ENCODE results near the gene CTSG.
"Not testable (repeated sequence)": the region's sequence is repeated elsewhere in the genome, so short reads cannot be mapped to it uniquely, and the experiment has no call there.

CTSG gene, protein sequence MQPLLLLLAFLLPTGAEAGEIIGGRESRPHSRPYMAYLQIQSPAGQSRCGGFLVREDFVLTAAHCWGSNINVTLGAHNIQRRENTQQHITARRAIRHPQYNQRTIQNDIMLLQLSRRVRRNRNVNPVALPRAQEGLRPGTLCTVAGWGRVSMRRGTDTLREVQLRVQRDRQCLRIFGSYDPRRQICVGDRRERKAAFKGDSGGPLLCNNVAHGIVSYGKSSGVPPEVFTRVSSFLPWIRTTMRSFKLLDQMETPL

DNA sequence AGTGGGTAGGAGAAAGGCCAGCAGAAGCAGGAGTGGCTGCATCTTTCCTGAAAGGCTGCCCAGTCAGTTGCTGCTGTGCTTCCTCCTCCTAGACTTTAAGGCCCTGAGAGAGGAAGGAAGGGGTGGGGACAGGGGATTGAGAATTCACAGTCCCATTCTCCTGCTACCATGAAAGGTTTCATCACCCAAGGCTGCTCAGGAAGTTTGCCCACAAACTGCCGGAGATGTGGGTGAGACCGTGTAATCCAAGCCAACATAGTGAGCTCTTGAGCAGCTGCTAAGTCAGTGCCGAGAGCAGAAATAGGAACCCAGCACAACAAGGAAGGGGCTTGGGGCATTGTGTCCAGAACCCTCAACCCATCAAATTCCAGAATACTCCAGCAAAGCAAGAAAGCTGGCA is at the start of gene CTSG:
Gene CTSG (minus strand): TSS at position 69 of the 400 bp plus-strand sequence. CDS start 27 bp downstream, at position 42.
- DNase-seq (ENCODE audit: low spot score), result no peak

DNA sequence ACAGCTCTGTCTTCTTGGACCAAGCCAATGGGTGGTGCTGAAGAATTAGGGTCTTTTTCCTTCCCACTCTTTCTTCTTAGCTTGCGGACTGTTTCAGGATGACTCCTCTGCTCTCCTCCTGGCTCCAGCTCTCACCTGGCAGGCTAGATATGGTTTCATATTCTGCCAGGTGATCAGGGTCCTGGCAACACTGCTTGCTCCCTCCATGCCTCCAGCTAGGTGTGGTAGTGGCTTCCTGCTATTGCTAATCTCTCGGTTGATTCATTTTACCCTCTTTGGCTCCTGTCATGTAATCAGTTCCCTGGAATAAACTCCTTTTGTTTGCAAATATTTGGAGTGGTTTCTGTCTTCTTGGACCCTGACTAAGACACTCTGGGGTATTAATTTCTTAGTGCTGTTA is 37.7 kb upstream of the CTSG start:
- DNase-seq (ENCODE audit: low spot score), result no peak

DNA sequence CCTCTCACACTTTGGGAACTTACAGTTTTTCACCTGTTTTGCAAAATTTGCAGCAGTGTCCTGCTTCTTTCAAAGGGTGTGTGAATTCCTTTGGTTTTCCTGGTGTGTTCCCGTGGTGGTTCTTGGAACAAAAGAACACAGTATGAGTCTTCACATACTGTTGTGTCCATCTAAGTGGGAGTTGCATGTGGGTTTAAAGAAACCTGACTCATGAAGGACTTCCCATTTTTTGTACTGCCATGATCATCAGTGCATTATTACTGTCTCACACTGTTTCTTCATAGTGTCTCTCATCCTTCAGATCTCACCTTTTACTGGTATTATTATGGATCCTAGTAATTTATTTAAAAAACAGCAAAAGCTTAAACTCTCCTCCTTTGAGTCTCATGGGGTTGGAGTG is 37.2 kb upstream of the CTSG start:
- DNase-seq (ENCODE audit: low spot score), result no peak

DNA sequence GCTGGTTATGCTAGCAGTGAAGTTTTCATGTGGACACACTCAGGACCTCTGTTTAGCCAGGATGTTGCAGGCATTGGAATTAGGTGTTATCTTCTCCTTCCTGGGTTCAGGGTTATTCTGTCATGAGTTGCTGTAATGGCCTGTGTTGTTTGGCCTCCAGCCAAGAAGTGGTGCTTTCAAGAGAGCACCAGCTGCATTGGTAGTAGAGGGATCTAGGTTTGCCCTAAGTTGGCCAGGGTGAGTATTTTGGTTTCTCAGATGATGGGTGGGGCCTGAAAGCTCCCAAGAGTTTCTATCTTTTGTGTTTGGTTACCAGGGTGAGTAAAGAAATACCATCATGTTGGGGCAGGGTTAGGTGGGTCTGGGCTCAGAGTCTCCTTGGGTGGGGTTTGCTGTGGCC is 36.1 kb upstream of the CTSG start:
- no peak for DNase-seq (ENCODE audit: low spot score)

DNA sequence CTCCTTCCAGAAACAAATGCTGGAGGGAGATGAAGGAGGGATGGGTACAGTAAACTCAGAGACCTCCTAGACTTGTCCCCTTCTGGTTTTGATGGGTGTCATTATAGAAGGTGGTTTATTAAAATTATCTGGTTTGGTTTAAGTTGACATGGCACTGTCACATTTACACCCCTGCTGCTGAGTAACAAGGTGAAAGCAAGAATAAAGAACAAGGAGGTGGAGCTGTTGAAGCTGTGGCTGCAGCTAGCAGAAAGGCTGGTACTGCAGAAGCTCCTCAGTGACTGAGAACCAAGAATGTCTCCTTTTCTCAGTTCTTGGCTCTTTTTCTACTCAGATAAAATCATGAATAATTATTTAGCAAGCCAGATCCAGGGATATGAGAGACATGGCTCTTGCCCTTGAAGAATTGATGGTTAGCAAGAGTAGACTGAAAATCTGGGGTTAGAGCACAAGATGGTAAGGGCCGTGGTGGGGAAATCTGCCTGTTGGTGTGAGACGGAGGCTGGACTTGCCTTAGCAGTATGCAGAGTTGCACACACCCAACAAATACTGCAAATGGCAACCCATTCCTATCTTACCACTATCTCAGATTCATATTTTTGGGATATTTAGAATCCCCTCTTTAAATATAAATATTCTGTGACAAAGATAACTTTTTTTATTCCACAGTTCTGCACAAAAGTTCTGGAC is 33.8 kb upstream of the CTSG start, which contains the start of gene GZMH:
Gene GZMH (minus strand): TSS at position 31 of the 690 bp plus-strand sequence. CDS start 72 bp downstream, outside the sequence.
- no peak for DNase-seq (ENCODE audit: low spot score)

DNA sequence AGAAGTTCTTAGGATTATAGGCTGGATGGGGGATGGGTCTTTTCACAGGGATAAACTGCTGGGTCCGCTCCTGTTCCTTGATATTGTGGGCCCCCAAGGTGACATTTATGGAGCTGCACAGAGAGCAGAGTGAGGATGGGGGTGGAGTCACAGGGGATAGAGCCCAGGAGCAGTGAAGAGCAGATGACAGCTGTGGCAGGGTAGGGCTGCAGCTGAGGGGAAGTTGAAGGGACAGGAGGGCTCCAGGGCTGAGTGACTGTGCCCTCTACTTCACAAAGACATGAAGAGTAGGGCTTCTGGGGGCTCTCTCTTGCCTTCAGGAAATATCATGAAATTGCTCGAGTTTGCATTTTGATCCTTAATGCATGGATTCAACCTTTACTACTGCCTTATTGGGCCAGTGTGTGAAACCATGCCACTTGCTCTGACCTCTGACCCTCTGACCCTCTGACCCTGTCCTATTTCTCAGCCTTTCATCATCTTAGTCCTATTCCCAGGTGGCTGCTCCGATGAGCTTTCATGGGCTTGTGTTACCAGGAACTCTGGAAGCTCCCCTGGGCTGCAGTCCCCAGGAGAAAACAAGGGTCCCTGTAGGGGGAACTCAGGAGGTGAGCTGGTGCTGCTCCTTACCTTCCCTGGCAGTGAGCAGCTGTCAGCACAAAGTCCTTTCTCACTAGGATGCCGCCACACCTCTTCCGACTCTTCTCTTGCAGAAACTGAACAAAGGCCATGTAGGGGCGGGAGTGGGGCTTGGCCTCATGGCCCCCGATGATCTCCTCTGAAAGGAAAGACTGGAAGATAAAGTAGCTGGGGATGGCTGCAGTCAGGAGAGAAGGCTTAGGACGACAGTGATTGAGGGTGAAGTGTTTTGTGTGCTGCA is 31.8 kb upstream of the CTSG start:
- DNase-seq (ENCODE audit: low spot score), result no peak

DNA sequence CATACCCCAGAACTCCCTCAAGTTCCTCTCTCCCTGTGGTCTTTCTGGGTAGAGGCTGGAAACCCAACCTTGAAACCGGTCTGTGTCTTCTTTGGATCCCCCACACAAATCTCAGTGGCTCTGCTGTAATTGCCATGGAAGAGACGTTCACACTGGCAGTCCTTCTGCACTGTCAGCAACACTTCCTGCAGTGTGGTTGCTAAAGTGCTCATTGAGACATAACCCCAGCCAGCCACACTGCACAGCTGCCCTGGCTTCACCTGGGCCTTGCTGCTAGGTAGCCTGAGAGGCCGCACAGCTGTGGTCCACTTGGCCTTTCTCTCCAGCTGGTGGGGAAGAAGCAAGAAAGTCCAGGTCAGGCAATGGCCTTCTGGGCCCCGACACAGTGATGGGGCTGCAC is 31.0 kb upstream of the CTSG start:
- no peak for DNase-seq (ENCODE audit: low spot score)

DNA sequence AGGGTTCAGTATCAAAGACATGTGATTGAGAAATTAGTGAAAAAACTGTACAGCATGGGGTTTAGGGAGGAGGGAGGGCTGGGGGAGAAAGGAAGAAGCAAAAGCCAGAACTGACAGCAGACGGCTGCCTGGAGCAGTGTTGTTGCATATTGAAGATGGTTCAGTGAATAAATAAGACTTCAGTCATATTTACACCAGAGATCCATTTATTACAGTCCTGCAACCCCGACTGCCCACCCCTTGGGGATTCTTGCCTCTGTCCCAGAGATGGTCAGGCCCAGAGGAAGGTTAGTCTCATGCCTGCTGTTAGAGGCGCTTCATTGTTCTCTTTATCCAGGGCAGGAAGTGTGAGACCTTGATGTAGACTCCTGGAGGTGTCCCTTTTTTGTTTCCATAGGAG is 30.2 kb upstream of the CTSG start:
- no peak for DNase-seq (ENCODE audit: low spot score)

DNA sequence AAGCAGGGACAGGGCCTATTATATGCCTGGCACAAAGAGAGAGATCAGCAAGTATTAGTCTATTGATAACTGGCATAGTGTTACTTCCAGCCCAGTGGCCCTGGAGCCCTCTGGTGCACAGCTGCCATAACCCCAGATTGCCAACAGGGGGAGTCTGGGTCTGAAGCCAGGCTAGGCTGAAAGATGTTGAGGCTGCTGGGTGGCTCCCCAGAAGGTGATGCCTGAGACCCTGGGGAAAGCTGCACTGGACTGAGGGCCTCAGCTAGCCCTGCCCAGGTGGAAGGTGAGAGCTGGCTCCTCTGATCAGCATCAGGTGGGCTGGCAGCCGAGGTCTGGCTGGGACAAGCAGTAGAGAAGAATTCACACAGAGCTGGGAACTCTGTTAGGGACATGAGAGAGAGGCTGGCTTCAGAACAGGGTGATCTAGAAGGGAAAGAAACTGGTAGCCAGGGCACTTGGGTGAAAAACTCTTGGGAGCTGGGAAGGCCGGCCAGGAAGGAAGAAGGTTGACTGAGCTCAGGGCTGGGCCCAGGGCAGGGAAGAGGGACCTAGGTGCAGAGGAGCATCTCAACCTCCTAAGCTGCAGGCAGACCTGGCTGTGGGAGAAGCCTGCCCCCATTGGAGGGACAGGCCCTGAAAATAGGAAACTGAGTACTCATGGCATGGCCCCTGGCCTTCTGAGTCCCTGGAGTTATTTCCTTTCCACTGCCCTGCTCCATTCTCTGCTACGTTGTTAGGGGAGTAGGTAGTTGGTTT is 29.6 kb upstream of the CTSG start:
- peak; percentile 34 for DNase-seq (ENCODE audit: low spot score)

DNA sequence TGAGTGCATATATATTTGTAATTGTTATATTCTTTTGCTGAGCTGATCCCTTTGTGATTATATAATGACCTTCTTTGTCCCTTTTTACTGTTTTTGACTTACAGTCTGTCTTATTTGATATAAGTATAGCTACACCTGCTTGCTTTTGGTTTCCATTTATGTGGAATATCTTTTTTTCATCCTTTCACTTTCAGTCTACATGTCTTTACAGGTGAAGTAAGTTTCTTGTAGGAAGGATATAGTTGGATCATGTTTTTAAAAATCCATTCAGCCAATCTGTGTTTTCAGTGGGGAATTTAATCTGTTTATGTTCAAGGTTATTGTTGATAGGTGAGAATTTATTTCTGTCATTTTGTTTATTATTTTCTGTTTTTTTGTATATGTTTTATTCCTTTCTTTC is 21.4 kb upstream of the CTSG start:
- DNase-seq (ENCODE audit: low spot score), result no peak

DNA sequence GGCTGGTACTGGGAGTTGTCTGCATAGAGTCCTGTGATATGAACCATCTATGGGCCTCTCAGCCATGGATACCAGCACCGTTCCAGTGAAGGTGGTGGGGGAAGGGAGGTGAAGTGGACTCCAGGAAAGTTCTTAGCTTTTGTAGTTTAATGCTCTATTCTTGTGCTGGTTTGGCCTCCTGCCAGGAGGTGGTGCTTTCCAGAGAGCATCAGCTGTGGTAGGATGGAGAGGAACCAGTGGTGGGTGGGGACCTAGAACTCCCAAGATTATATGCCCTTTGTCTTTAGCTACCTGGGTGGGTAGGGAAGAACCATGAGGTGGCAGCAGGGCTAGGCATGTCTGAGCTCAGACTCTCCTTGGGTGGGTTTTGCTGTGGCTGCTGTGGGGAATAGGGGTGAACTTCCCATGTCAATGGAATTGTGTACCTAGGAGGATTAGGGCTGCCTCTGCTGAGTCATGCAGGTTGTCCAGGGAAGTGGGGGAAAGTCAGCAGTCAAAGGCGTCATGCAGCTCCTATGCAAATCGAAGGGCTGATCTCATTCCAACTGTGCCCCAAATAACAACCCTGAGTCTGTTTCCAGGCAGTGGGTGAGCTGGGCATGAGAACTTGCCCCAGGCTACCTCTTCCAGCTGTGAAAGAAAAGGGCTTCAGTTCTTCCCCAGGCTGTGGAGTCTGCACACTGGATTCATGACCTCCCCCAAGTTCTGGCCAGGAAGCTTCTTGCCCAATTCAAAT is 19.2 kb upstream of the CTSG start:
- no peak for DNase-seq (ENCODE audit: low spot score)

DNA sequence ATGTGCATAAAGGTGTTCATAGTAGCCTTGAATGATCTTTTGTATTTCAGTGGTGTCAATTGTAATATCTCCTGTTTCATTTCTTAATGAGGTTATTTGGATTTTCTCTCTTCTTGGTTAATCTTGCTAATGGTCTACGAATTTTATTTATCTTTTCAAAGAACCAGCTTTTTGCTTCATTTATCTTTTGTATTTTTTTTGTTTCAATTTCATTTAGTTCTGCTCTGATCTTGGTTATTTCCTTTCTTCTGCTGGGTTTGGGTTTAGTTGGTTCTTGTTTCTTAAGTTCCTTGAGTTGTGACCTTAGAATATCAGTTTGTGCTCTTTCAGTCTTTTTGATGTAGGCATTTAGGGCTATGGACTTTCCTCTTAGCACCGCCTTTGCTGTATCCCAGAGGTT is 15.0 kb upstream of the CTSG start:
- not testable (repeated sequence) for DNase-seq (ENCODE audit: low spot score)

DNA sequence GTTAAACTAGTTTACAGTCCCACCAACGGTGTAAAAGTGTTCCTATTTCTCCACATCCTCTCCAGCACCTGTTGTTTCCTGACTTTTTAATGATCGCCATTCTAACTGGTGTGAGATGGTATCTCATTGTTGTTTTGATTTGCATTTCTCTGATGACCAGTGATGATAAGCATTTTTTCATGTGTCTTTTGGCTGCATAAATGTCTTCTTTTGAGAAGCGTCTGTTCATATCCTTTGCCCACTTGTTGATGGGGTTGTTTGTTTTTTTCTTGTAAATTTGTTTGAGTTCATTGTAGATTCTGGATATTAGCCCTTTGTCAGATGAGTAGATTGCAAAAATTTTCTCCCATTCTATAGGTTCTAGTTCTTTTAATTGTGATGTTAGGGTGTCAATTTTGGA is 8.4 kb upstream of the CTSG start:
- not testable (repeated sequence) for DNase-seq (ENCODE audit: low spot score)

DNA sequence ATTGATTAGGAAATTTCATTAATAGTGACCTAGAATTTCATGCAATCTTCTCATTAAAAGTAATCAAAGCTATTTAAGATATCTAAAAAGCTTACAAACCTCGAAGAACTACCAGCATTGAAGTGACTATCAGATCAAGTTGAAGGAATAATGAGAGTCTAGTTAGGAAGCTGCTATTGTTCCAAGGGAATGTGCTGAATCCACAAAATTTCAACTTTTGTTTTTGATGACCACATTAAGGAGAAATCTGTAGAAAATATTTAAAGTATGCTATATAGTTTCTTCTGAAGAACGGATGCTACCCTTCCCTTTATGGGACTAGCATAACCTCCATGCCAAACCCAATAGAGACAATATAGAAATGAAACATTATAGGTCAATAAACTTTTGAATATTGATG is 2.5 kb upstream of the CTSG start:
- no peak for DNase-seq (ENCODE audit: low spot score)

DNA sequence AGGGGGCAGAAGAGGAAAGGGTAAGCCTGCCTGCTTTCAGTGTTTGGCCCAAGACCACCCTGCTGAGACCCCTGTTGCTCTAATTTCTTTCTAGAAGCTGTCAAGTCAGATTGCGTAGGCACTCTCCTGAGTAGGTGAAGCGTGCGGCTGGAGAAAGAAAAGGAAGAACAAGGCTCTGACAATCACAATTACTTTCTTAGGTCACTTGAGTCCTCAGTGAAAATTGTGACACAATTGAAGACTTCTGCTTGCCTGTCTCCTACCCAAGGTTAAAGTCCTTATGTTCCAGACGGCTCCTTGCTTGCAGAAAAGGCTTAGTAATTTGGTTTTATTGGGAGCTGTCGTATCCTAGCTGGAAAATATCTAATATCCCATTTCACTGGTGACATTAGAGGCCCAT is 721 bp upstream of the CTSG start:
- DNase-seq (ENCODE audit: low spot score), result no peak

DNA sequence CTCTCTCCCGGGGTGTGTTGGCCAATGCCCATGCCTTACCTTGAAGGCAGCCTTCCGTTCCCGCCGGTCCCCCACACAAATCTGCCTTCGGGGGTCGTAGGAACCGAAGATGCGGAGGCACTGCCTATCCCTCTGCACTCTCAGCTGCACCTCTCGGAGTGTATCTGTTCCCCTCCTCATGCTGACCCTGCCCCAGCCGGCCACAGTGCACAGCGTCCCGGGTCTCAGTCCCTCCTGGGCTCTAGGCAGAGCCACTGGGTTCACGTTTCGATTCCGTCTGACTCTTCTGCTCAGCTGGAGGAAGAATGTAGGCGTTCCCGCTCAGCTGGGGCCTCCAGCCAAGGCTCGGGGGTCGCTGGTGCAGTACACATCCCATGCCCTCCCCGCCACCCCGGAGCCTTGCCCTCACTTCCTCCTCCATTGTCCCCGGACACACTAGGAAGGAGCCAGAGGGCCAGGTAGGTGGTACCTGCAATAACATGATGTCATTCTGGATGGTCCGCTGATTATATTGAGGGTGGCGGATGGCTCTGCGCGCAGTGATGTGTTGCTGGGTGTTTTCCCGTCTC is 1.8 kb downstream of the CTSG start:
- DNase-seq (ENCODE audit: low spot score), result no peak

DNA sequence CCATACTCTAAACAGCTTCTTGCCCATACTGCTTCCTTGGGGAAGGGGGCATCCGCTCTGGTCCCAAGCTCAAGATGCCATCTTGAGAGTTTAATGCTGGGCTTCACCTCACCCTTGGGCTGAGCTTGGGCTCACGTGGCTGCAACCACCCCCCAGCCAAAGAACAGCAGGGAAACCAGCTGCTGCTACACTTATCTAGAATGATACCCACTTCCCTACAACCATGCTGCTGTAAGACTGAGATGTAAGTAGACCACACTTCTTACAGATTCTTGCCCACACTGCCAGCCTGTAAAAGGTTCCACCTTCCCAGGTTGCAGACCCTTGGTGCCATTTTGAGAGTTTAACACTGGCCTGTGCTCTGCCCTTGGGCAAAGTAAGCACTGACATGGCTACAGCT is 9.7 kb downstream of the CTSG start:
- no peak for DNase-seq (ENCODE audit: low spot score)

DNA sequence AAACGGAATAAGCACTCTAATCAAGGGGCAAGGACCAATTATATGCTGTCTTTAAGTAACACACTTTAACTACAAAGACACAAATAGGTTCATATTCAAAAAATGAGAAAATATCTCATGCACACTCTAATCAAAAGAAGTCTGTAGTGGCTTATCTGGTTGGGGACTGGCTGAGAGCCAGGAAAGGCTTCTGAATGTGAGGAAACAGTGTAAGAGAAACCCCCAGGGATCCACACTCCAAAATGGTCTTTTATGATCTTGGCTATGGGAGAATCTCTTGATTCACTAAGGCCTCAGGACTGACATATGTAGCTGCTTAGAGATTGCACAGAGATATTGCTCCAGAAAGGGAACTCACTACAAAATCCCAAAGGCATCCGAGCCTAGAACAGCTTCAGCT is 10.3 kb downstream of the CTSG start:
- DNase-seq (ENCODE audit: low spot score), result no peak

DNA sequence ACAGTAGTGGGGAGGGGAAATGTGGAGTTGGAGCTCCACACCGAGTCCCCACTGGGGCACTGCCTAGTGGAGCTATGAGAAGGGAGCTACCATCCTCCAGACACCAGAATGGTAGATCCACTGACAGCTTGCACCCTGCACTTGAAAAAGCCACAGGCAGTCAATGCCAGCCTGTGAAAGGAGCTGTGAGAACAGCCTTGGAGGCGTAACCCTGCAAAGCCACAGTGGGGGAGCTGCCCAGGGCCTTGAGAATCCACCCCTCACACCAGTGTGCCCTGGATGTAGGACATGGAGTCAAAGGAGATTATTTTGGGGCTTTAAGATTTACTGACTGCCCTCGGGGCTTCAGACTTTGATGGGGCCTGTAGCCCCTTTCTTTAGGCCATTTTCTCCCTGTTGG is 12.5 kb downstream of the CTSG start:
- no peak for DNase-seq (ENCODE audit: low spot score)

DNA sequence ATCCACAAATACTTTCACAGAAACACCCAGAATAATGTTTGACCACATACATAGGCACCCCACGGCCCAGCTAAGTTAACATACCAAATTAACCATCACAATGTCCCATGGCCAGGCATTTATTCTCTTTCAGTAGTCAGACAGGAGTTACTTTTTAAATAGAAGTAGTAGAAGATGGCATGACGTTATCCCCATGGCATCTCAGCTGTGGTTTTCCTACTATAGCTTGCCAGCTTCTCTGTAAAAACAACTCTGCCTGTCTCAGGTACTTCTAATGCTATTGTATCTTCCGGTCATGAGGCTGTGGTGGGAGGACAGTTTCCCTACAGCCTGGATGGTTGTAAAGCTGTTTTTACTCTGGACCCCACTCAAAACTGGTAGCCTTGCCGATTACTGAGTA is 19.3 kb downstream of the CTSG start:
- no peak for DNase-seq (ENCODE audit: low spot score)

DNA sequence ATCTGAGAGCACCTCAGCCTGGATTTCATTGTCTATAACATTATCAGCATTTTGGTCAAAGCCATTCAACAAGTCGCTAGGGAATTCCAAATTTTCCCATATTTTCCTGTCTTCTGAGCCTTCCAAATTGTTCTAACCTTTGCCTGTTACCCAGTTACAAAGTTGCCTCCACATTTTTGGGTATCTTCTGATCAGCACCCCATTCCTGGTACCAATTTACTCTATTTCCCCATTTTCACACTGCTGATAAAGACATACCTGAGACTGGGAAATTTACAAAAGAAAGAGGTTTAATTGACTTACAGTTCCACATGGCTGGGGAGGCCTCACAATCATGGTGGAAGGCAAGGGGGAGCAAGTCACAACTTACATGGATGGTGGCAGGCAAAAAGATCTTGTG is 27.0 kb downstream of the CTSG start:
- DNase-seq (ENCODE audit: low spot score), result not testable (repeated sequence)
